Small intestine (tissue), 7 donors: ENCODE data around the gene STIP1. TPM values are rescaled to one million over a fixed set of nuclear protein-coding genes. Genes with fewer than 3 reads are reported as not detected.
A peak's percentile ranks its signal among the peaks of the same experiment; 100 is the strongest.

ENCODE experiments used
- DNase-seq, 2 donors: peaks; one replicate each; pipeline versions ENCODE4 v3.0.0 to v3.0.0-alpha.2; 2013
- FAIRE-seq: peaks from 2 replicates; lab custom pipeline; 2012; peaks lifted over from hg19 to GRCh38; lab: Jason Lieb, UNC
- H3K27ac ChIP-seq, 3 donors: one replicate each; pipeline ENCODE4 v1.5.1; 2013; ENCODE audit warnings: low read length in 2 of 3, mild to moderate bottlenecking in 2 of 3, control low read depth in 1 of 3, inconsistent platforms in 1 of 3, low read depth in 1 of 3, moderate library complexity in 1 of 3
- H3K27me3 ChIP-seq, 3 donors: one replicate each; pipeline ENCODE4 v1.6.1; 2013; ENCODE audit warnings: low read length in 3 of 3, inconsistent platforms in 1 of 3; ENCODE audit not compliant: control insufficient read depth in 3 of 3, insufficient read depth in 3 of 3
- H3K36me3 ChIP-seq, 3 donors: one replicate each; pipeline ENCODE4 v1.6.1; 2013; ENCODE audit warnings: low read length in 3 of 3, inconsistent platforms in 1 of 3, low read depth in 1 of 3, mild to moderate bottlenecking in 1 of 3, moderate library complexity in 1 of 3; ENCODE audit not compliant: control insufficient read depth in 3 of 3, insufficient read depth in 2 of 3
- H3K4me1 ChIP-seq, 3 donors: one replicate each; pipeline ENCODE4 v1.6.1; 2013; ENCODE audit warnings: low read length in 2 of 3, inconsistent platforms in 1 of 3, low read depth in 1 of 3, mild to moderate bottlenecking in 1 of 3, moderate library complexity in 1 of 3; ENCODE audit not compliant: control insufficient read depth in 3 of 3, insufficient read depth in 2 of 3
- H3K4me3 ChIP-seq, 3 donors: one replicate each; pipeline ENCODE4 v1.5.1; 2013; ENCODE audit warnings: low read length in 3 of 3, control low read depth in 1 of 3, inconsistent platforms in 1 of 3, low read depth in 1 of 3, mild to moderate bottlenecking in 1 of 3, moderate library complexity in 1 of 3
- H3K9me3 ChIP-seq, 2 donors: one replicate each; pipeline ENCODE4 v1.6.1; 2013; ENCODE audit warnings: low read depth in 1 of 2, low read length in 1 of 2; ENCODE audit not compliant: control insufficient read depth in 2 of 2, insufficient read depth in 1 of 2
- WGBS, 3 donors: extraction: QIAGEN DNeasy Blood & Tissue Kit; methylation state at CpG; one replicate each; pipeline ENCODE4 v1.1.7; 2013; 5-methylcytosine and 5-hydroxymethylcytosine counted together
- polyA plus RNA-seq, 4 donors: library from polyadenylated mRNA; stranded (reverse) in 3 of 4; unstranded in 1 of 4; fragments of 200-250 nt in 3 of 4; fragments of 120-200 nt in 1 of 4; gene quantifications; one replicate each; pipeline versions ENCODE4 v1.2.1 to v1.2.3, GENCODE V29; 2013
- donor health status: healthy with polysubstance abuse.
- donor health status: control.
- donor health status: control.
- donor health status: Bipolar disorder and iron deficiency.
- donor health status: healthy.

Gene STIP1
- polyA plus RNA-seq, 4 donors: 38.6 to 99.3 (median 58.8) TPM

GRCh38 chr11:64144587-64145472 lies 41.1 kb upstream of the STIP1 start:
- no peak for FAIRE-seq

GRCh38 chr11:64146036-64146955 lies 39.7 kb upstream of the STIP1 start:
- Histone ChIP-seq H3K36me3 (peaks cover 0 to 32% (median 0%) of the 10 kb centered on the region in 3 donors), H3K4me1 (peaks cover 0 to 5% (median 0%) of the 10 kb centered on the region in 3 donors), H3K4me3 (no peak overlapping the region), H3K27me3 (no peaks in the 10 kb centered on the region), H3K27ac (no peak overlapping the region), H3K9me3 (no peaks in the 10 kb centered on the region)
- FAIRE-seq (no peak), DNase-seq (peak; percentile 55 to 63)
- WGBS, 3 donors: 70 to 77% (median 74%) methylated on average over 20 to 22 of the region's 22 CpGs

More at GRCh38 chr11:64144587-64145472, 41.1 kb upstream of the STIP1 start:
- no peak for DNase-seq
- Histone ChIP-seq H3K27ac (no peak overlapping the region), H3K9me3 (no peaks in the 10 kb centered on the region), H3K27me3 (no peaks in the 10 kb centered on the region), H3K4me1 (peaks cover 0 to 5% (median 0%) of the 10 kb centered on the region in 3 donors), H3K4me3 (no peak overlapping the region), H3K36me3 (peaks cover 0 to 18% (median 0%) of the 10 kb centered on the region in 3 donors)
- WGBS, 3 donors: 94 to 96% (median 95%) methylated on average over 41 of the region's 41 CpGs

- H3K4me3 ChIP-seq: no peak overlapping the region
- peaks cover 0 to 5% (median 2%) of the 10 kb centered on the region in 3 donors for H3K4me1 ChIP-seq
- WGBS, 3 donors: 34 to 44% (median 42%) methylated on average over 19 of the region's 19 CpGs
- H3K9me3 ChIP-seq: no peaks in the 10 kb centered on the region
- peak overlapping the region in 1 of 3 donors; percentile 53 for H3K27ac ChIP-seq
- peak; percentile 58 to 85 for DNase-seq
- H3K36me3 ChIP-seq: peaks cover 0 to 33% (median 0%) of the 10 kb centered on the region in 3 donors
- no peak for FAIRE-seq
- H3K27me3 ChIP-seq: no peaks in the 10 kb centered on the region
These were observed 37.6 kb upstream of the STIP1 start for GRCh38 chr11:64148226-64148916.

GRCh38 chr11:64148917-64149617 lies 36.9 kb upstream of the STIP1 start:
- H3K4me1 ChIP-seq: peaks cover 0 to 5% (median 2%) of the 10 kb centered on the region in 3 donors
- no peak overlapping the region for H3K4me3 ChIP-seq
- DNase-seq (no peak), FAIRE-seq (no peak)
- H3K27ac ChIP-seq: no peak overlapping the region
- H3K9me3 ChIP-seq: no peaks in the 10 kb centered on the region
- no peaks in the 10 kb centered on the region for H3K27me3 ChIP-seq
- 83 to 88% (median 84%) methylated on average over 21 to 25 of the region's 25 CpGs for WGBS, 3 donors
- peaks cover 0 to 33% (median 0%) of the 10 kb centered on the region in 3 donors for H3K36me3 ChIP-seq

- Histone ChIP-seq H3K27ac (no peak overlapping the region), H3K4me1 (peaks cover 0 to 5% (median 2%) of the 10 kb centered on the region in 3 donors), H3K27me3 (no peaks in the 10 kb centered on the region), H3K4me3 (no peak overlapping the region), H3K36me3 (peaks cover 0 to 25% (median 0%) of the 10 kb centered on the region in 3 donors), H3K9me3 (no peaks in the 10 kb centered on the region)
- DNase-seq (no peak), FAIRE-seq (no peak)
- 77 to 89% (median 81%) methylated on average over 15 of the region's 15 CpGs for WGBS, 3 donors
These were observed 35.9 kb upstream of the STIP1 start for GRCh38 chr11:64150051-64150450.

GRCh38 chr11:64150481-64151239 lies 35.3 kb upstream of the STIP1 start:
- H3K4me1 ChIP-seq: peaks cover 0 to 5% (median 2%) of the 10 kb centered on the region in 3 donors
- H3K9me3 ChIP-seq: no peaks in the 10 kb centered on the region
- FAIRE-seq (no peak), DNase-seq (peak in 1 of 2 donors; percentile 28)
- H3K27me3 ChIP-seq: no peaks in the 10 kb centered on the region
- H3K36me3 ChIP-seq: peaks cover 0 to 23% (median 0%) of the 10 kb centered on the region in 3 donors
- H3K27ac ChIP-seq: no peak overlapping the region
- no peak overlapping the region for H3K4me3 ChIP-seq
- 45 to 74% (median 51%) methylated on average over 22 to 24 of the region's 24 CpGs for whole genome bisulfite sequencing, 3 donors

- peaks cover 0 to 5% (median 2%) of the 10 kb centered on the region in 3 donors for H3K4me1 ChIP-seq
- FAIRE-seq: no peak
These were observed 34.6 kb upstream of the STIP1 start for GRCh38 chr11:64151337-64151736.

More at GRCh38 chr11:64151337-64151736, 34.6 kb upstream of the STIP1 start:
- no peak overlapping the region for H3K27ac ChIP-seq
- no peak for DNase-seq
- H3K36me3 ChIP-seq: peaks cover 0 to 23% (median 0%) of the 10 kb centered on the region in 3 donors
- no peak overlapping the region for H3K4me3 ChIP-seq
- H3K9me3 ChIP-seq: no peaks in the 10 kb centered on the region
- no peaks in the 10 kb centered on the region for H3K27me3 ChIP-seq
- 87 to 93% (median 91%) methylated on average over 8 of the region's 8 CpGs for WGBS, 3 donors
